Measurements from ENCODE around the gene PLEKHM2. TPM values are rescaled to one million over a fixed set of nuclear protein-coding genes. Genes with fewer than 3 reads are reported as not detected.
"Not testable (repeated sequence)": the region's sequence is repeated elsewhere in the genome, so short reads cannot be mapped to it uniquely, and the experiment has no call there.

The PLEKHM2 gene
- polyA plus RNA-seq, 1 donor from 2014 or later, result 40.1 TPM

GRCh38 chr1:15696956-15697521, 12.9 kb downstream of the PLEKHM2 start:
- H3F3A ChIP-seq (ENCODE audit: insufficient read depth, low read length, poor library complexity, severe bottlenecking), result no peaks in the 10 kb centered on the region
- no peaks in the 10 kb centered on the region for H3K79me2 ChIP-seq (replicated peaks; ENCODE audit: insufficient read depth, low read length)
- no peaks in the 10 kb centered on the region for H3K9me3 ChIP-seq (ENCODE audit: low read length)
- H3K4me3 ChIP-seq (ENCODE audit: low read length), result no peak overlapping the region
- H3K36me3 ChIP-seq (ENCODE audit: insufficient read depth, low read length), result no peaks in the 10 kb centered on the region
- TF ChIP-seq TAF1 (IDR thresholded peaks at IDR 0.05; ENCODE audit: low read depth) (no peak), MXI1 (conservative IDR thresholded peaks at IDR 0.05; ENCODE audit: poor library complexity, severe bottlenecking) (no peak), EP300 (conservative IDR thresholded peaks at IDR 0.05; ENCODE audit: poor library complexity, severe bottlenecking) (no peak), EZH2 (IDR thresholded peaks at IDR 0.05; ENCODE audit: borderline replicate concordance, insufficient read depth, low read length, poor library complexity, severe bottlenecking) (no peak), RAD21 (conservative IDR thresholded peaks at IDR 0.05) (no peak), POLR2AphosphoS5 (IDR thresholded peaks at IDR 0.05) (no peak)
- no peaks in the 10 kb centered on the region for H3K27me3 ChIP-seq (ENCODE audit: insufficient read depth, low read depth, low read length)
- no peak overlapping the region for H3K27ac ChIP-seq (ENCODE audit: low read length)
- no peaks in the 10 kb centered on the region for H3K9me2 ChIP-seq (ENCODE audit: insufficient read depth, low read length)
- H3K4me2 ChIP-seq (ENCODE audit: low read length), result no peak overlapping the region
- no peak overlapping the region for H2AFZ ChIP-seq (ENCODE audit: low read depth, low read length)
- H4K20me1 ChIP-seq (ENCODE audit: insufficient read depth), result no peaks in the 10 kb centered on the region
- no peak overlapping the region for H3K9ac ChIP-seq (ENCODE audit: low read length)

GRCh38 chr1:15698201-15698600, 14.1 kb downstream of the PLEKHM2 start:
- H3K9me3 ChIP-seq (ENCODE audit: low read length), result no peaks in the 10 kb centered on the region
- TF ChIP-seq MXI1 (conservative IDR thresholded peaks at IDR 0.05; ENCODE audit: poor library complexity, severe bottlenecking) (no peak), TAF1 (IDR thresholded peaks at IDR 0.05; ENCODE audit: low read depth) (no peak), EP300 (conservative IDR thresholded peaks at IDR 0.05; ENCODE audit: poor library complexity, severe bottlenecking) (no peak), RAD21 (conservative IDR thresholded peaks at IDR 0.05) (no peak), POLR2AphosphoS5 (IDR thresholded peaks at IDR 0.05) (no peak), SMC3 (conservative IDR thresholded peaks at IDR 0.05; ENCODE audit: poor library complexity) (no peak), REST (IDR thresholded peaks at IDR 0.05; ENCODE audit: borderline replicate concordance) (no peak), EZH2 (IDR thresholded peaks at IDR 0.05; ENCODE audit: borderline replicate concordance, insufficient read depth, low read length, poor library complexity, severe bottlenecking) (no peak), CTCF (IDR thresholded peaks at IDR 0.05; ENCODE audit: poor library complexity, severe bottlenecking) (no peak)
- no peaks in the 10 kb centered on the region for H4K20me1 ChIP-seq (ENCODE audit: insufficient read depth)
- H2AFZ ChIP-seq (ENCODE audit: low read depth, low read length), result no peak overlapping the region
- H3K27me3 ChIP-seq (ENCODE audit: insufficient read depth, low read depth, low read length), result no peaks in the 10 kb centered on the region
- no peak overlapping the region for H3K4me2 ChIP-seq (ENCODE audit: low read length)
- H3K27ac ChIP-seq (ENCODE audit: low read length), result no peak overlapping the region
- no peak overlapping the region for H3K4me3 ChIP-seq (ENCODE audit: low read length)
- H3K9me2 ChIP-seq (ENCODE audit: insufficient read depth, low read length), result no peaks in the 10 kb centered on the region
- H3F3A ChIP-seq (ENCODE audit: insufficient read depth, low read length, poor library complexity, severe bottlenecking), result no peaks in the 10 kb centered on the region
- H3K9ac ChIP-seq (ENCODE audit: low read length), result no peak overlapping the region
- no peaks in the 10 kb centered on the region for H3K36me3 ChIP-seq (ENCODE audit: insufficient read depth, low read length)
- H3K79me2 ChIP-seq (replicated peaks; ENCODE audit: insufficient read depth, low read length), result no peaks in the 10 kb centered on the region

GRCh38 chr1:15699321-15699720, 15.2 kb downstream of the PLEKHM2 start:
- H3K9me3 ChIP-seq (ENCODE audit: low read length); H3K4me3 ChIP-seq (ENCODE audit: low read length); H3K79me2 ChIP-seq (replicated peaks; ENCODE audit: insufficient read depth, low read length); H3K9ac ChIP-seq (ENCODE audit: low read length); H3K27me3 ChIP-seq (ENCODE audit: insufficient read depth, low read depth, low read length); H4K20me1 ChIP-seq (ENCODE audit: insufficient read depth); H3F3A ChIP-seq (ENCODE audit: insufficient read depth, low read length, poor library complexity, severe bottlenecking); H3K9me2 ChIP-seq (ENCODE audit: insufficient read depth, low read length); H2AFZ ChIP-seq (ENCODE audit: low read depth, low read length); H3K27ac ChIP-seq (ENCODE audit: low read length); H3K36me3 ChIP-seq (ENCODE audit: insufficient read depth, low read length); H3K4me2 ChIP-seq (ENCODE audit: low read length): not testable (repeated sequence)
